ENCODE data around the gene PLTP.

GRCh38 chr20:45892049-45892825 is 19.7 kb downstream of the PLTP start:
- TF ChIP-seq CTCF (IDR thresholded peaks at IDR 0.05), result no peak
- no peak for TF ChIP-seq POLR2A (IDR thresholded peaks at IDR 0.05)

Measured in heart left ventricle (tissue), 13 donors.